HepG2 (cell line): ENCODE measurements around the gene SEMA4A.

ENCODE experiments used
- MED13 ChIP-seq: sonication (generic); formaldehyde crosslinking; IDR thresholded peaks from 2 replicates; pipeline ENCODE4 v1.5.0; 2020; ENCODE audit warnings: missing genetic modification reagents
- NR2F6 ChIP-seq, 2 experiments: IDR thresholded peaks; 2 replicates each; pipeline ENCODE4 v1.6.1; 2016; ENCODE audit warnings: antibody characterized with exemption in 1 of 2, mild to moderate bottlenecking in 1 of 2
- TF ChIP-seq, protein P1 (sequence below): sonication (generic); formaldehyde crosslinking; IDR thresholded peaks from 2 replicates; pipeline ENCODE4 v1.5.0; 2020; ENCODE audit warnings: mild to moderate bottlenecking, missing genetic modification reagents, moderate library complexity

DNA sequence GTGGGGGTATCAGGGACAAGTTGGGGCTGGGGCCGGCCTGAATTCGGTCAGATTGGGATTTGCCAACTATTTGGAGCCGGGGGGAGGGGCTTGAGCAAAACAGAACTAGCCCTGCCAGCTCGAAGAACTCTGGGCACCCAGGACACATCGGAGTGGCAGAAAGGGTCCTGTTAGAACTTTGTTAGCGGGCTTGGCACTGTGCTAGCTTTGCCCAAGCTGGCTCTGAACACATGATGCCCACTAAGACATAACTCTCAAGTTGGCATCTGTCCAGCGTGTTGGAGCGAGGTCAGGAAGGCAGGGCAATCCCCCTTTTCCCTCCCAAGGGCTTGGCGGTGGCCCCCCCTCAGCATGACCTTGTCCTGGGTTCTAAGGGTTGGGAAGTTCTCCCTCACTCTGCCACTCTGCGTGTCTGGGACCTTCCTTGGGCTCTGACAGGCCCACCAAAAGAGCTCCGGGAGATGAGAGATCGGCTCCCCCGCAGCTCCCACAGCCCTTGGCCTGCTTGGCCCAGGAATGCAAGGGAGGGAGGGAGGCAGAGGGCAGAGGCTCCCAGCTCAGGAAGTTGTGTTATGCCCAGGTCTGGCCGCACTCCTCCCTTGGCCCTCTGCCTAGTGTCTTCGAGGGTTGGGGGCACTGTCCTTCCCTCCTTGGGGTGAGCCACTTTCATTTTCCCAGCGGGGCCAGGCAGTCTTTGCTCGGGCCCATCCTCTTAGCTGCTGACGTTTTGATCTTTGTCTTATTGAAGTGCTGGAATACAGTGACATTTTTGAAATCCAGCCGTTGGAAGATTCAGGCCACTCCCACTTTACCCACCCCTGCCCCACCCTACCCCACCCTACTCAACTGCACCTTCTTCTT is 37.6 kb upstream of the SEMA4A start:
- TF ChIP-seq MED13 (no peak), NR2F6 (IDR thresholded peaks at IDR 0.05) (no peak), NR2F6 (CRISPR knock-in tag; IDR thresholded peaks at IDR 0.05) (no peak)
- TF ChIP-seq, protein P1, sequence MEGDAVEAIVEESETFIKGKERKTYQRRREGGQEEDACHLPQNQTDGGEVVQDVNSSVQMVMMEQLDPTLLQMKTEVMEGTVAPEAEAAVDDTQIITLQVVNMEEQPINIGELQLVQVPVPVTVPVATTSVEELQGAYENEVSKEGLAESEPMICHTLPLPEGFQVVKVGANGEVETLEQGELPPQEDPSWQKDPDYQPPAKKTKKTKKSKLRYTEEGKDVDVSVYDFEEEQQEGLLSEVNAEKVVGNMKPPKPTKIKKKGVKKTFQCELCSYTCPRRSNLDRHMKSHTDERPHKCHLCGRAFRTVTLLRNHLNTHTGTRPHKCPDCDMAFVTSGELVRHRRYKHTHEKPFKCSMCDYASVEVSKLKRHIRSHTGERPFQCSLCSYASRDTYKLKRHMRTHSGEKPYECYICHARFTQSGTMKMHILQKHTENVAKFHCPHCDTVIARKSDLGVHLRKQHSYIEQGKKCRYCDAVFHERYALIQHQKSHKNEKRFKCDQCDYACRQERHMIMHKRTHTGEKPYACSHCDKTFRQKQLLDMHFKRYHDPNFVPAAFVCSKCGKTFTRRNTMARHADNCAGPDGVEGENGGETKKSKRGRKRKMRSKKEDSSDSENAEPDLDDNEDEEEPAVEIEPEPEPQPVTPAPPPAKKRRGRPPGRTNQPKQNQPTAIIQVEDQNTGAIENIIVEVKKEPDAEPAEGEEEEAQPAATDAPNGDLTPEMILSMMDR (CRISPR knock-in tag) = no peak
